Measurements from ENCODE around the gene SLC2A10.

Gene SLC2A10

DNA sequence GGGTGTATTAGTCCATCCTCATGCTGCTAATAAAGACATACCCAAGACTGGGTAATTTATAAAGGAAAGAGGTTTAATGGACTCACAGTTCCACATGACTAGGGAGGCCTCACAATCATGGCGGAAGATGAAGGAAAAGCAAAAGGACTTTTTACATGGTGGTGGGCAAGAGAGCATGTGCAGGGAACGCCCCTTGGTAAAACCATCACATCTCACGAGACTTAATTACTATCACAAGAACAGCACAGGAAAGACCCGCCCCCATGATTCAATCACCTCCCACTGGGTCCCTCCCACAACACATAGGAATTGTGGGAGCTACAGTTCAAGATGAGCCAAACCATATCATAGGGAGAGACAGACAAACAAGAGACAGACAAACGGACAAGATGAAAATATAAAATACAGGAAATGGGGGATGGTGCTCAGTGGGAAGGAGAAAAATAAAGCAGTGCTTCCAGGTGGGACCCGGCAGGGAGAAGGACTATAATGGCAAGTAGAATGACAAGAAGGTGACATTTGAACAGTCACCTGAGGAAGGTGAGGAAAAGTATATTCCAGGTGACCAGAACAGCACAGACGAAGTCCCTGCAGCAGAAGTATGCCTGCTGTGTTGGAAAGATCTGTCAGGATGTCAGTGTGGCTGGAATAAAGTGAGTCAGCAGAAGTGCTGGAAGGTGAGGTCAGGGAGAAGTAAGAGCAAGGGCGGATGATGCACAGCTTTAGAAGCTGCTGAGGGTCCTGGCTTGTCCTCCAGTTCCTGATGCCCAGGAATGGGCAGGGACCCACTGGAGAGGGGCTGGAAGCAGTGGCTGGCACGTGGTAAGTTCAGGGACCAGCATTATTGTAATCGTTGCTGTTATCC lies 61.1 kb downstream of the SLC2A10 start:
- H3K9me3 Mint-ChIP-seq = no peaks in the 10 kb centered on the region
- H3K27ac Mint-ChIP-seq = no peak overlapping the region

DNA sequence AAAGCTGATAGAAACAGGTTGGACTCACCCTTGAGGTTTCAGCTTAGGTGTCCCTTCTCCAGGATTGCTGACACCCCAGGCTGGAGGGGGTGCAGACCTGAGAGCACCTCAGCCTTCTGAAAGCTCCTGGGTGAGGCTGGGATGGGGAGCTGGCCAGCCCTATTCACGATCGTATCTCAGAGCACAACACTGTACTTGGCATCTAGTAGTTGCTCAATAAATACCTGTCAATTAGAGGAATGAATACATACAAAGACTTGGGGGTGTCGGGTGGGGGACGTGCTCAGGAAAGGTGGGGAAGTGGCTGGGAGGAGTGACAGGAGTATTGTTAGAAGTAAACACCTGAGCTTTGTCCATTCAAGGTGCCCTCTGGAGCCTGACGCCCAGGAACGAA lies 61.7 kb downstream of the SLC2A10 start:
- peaks cover 2 to 9% of the 10 kb centered on the region in 2 donors for H3K4me1 Mint-ChIP-seq
- no peaks in the 10 kb centered on the region for H3K9me3 Mint-ChIP-seq
- ATAC-seq (replicated peaks) (no peak), DNase-seq (no peak)
- H3K27me3 Mint-ChIP-seq = peaks cover 30 to 50% of the 10 kb centered on the region in 2 donors
- no peak overlapping the region for H3K4me3 Mint-ChIP-seq
- no peaks in the 10 kb centered on the region for H3K36me3 Mint-ChIP-seq
- H3K27ac Mint-ChIP-seq = no peak overlapping the region

More for the DNA sequence above, 61.1 kb downstream of the SLC2A10 start:
- Mint-ChIP-seq H3K36me3 (no peaks in the 10 kb centered on the region), H3K4me1 (peaks cover 2 to 9% of the 10 kb centered on the region in 2 donors), H3K27me3 (peaks cover 29 to 43% of the 10 kb centered on the region in 2 donors), H3K4me3 (no peak overlapping the region)
- DNase-seq = no peak
- no peak for ATAC-seq (replicated peaks)

DNA sequence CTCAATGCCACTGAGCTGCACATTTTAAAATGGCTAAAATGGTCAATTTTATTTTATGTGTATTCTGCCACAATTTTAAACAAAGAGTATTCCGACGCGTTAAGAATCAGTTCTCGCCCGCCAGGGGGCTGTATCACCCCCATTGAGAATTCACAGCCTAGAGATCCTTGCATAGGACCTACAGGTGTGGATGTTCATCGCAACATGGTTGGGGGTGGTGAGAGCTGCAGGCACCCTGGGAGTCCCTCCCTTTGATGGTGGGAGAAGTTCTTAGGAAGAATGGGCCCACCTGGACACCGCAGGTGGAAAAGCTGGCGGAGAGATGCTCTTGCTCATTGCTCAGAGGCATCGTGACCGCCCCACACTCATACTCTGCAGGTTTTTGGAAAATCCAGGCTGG lies 63.5 kb downstream of the SLC2A10 start:
- Mint-ChIP-seq H3K4me3 (no peak overlapping the region), H3K27ac (no peak overlapping the region), H3K36me3 (no peaks in the 10 kb centered on the region), H3K9me3 (no peaks in the 10 kb centered on the region), H3K4me1 (peaks cover 2 to 9% of the 10 kb centered on the region in 2 donors), H3K27me3 (peaks cover 43 to 57% of the 10 kb centered on the region in 2 donors)
- DNase-seq (no peak), ATAC-seq (replicated peaks) (no peak)

DNA sequence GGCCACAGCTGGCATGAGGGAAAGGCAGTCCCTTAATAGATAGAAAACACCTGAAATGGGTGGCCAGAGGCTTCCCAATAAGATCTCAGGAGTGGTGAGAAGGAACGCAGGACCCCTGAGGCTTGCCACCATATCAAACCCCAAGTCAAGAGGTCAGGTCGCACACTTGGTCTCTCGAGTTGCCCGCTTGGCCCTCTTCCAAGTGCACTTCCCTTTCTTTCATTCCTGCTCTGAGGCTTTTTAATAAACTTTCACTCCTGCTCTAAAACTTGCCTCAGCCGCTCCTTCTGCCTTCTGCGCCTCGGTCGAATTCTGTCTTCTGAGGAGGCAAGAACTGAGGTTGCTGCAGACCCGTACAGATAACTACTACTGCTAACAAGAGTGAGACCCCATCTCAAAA lies 64.2 kb downstream of the SLC2A10 start:
- DNase-seq = no peak
- ATAC-seq (replicated peaks) = no peak
- Mint-ChIP-seq H3K4me3 (no peak overlapping the region), H3K27me3 (peaks cover 38 to 54% of the 10 kb centered on the region in 2 donors), H3K27ac (no peak overlapping the region), H3K36me3 (no peaks in the 10 kb centered on the region), H3K4me1 (peaks cover 2 to 9% of the 10 kb centered on the region in 2 donors), H3K9me3 (no peaks in the 10 kb centered on the region)

DNA sequence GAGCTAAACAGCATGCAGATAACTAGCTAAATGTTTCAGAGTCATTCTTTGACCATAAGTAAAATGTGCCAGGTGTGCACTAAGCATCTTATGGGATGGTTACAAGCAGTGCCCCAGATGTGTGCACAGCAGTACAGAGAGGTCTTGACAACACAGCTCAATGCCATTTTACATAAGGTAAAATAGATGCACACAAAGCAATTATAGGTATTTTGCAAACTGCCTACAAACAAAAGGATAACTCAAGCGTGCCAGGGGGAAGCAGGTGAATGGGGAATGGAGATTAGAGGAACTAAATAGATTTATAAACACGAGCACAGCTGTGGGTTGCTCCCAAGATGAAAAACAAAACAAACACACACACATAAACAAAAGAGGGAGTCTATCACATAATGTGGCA lies 64.8 kb downstream of the SLC2A10 start:
- Mint-ChIP-seq H3K4me1 (peaks cover 2 to 9% of the 10 kb centered on the region in 2 donors), H3K4me3 (no peak overlapping the region), H3K9me3 (no peaks in the 10 kb centered on the region), H3K27me3 (peaks cover 36 to 49% of the 10 kb centered on the region in 2 donors), H3K27ac (no peak overlapping the region), H3K36me3 (no peaks in the 10 kb centered on the region)
- ATAC-seq (replicated peaks) (no peak), DNase-seq (no peak)

DNA sequence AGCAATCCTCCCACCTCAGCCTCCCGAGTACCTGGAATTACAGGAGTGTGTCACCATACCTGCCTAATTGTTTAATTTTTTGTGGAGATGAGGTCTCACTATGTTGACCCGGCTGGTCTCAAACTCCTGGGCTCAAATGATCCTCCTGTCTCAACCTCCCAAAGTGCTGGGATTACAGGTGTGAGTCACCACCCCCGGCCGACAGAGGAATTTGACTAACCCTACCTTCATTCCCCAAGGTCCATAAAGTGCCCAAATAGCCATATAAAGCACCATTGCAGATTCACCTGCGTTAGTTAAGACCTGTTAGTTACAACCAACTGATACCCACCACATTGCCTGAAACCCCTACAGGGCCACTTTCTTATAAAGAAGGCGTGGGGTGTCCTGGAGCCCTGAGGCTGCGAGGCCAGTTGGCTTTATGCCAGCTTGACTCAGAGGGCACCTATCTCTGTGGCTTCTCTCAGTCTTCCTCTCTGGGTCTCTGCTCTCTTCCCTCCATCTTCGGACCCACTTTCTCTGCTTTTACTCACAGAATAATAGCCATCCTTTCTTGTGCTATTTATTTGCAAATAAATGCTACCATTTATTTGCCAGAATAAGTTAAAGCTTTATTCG lies 65.6 kb downstream of the SLC2A10 start:
- H3K4me3 Mint-ChIP-seq = no peak overlapping the region
- DNase-seq = no peak
- peaks cover 39 to 48% of the 10 kb centered on the region in 2 donors for H3K27me3 Mint-ChIP-seq
- no peak overlapping the region for H3K27ac Mint-ChIP-seq
- peaks cover 2 to 9% of the 10 kb centered on the region in 2 donors for H3K4me1 Mint-ChIP-seq
- no peaks in the 10 kb centered on the region for H3K36me3 Mint-ChIP-seq
- no peak for ATAC-seq (replicated peaks)
- no peaks in the 10 kb centered on the region for H3K9me3 Mint-ChIP-seq

DNA sequence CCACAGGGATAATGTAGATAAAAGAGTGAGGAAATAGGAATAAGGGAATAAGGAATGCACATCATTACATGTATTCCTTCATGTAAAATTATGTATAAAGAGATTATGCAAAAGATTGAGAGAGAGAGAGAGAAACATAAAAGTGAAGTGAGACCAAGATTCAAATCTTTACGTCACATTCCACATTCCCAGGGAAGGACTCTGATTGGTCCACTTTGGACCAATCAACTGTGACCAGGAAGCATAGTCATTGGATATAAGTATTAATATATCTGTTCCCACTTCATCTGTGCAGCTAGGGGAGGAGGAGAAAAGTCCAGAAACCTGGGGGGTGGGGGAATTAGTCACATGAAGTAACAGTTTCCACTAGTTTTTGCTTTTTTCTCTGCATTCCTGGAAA lies 66.4 kb downstream of the SLC2A10 start:
- Mint-ChIP-seq H3K27me3 (peaks cover 33 to 42% of the 10 kb centered on the region in 2 donors), H3K4me3 (no peak overlapping the region), H3K36me3 (no peaks in the 10 kb centered on the region), H3K27ac (no peak overlapping the region), H3K9me3 (no peaks in the 10 kb centered on the region), H3K4me1 (peaks cover 2 to 9% of the 10 kb centered on the region in 2 donors)
- ATAC-seq (replicated peaks) = no peak
- DNase-seq = no peak

DNA sequence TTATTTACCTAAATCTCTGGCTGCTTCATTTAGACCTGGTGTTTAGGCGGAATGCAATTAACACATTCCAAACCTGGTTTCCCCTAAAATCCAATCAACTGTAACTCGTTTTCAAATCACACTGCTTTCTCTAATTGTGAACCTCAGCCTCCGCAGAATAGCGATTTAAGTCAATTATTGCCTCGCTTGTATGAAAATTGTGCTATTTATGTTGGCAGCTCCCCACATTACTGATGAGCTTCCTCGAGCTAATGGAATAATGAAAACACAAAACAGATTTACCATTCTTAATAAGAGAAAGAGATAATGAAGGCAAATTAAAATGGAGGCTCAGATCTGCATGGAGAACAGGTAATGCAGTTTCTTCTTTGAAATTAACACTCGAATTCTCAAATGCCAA lies 67.9 kb downstream of the SLC2A10 start:
- peaks cover 32 to 38% of the 10 kb centered on the region in 2 donors for H3K27me3 Mint-ChIP-seq
- H3K4me3 Mint-ChIP-seq = no peak overlapping the region
- no peaks in the 10 kb centered on the region for H3K9me3 Mint-ChIP-seq
- ATAC-seq (replicated peaks) (no peak), DNase-seq (no peak)
- no peak overlapping the region for H3K27ac Mint-ChIP-seq
- peaks cover 2 to 9% of the 10 kb centered on the region in 2 donors for H3K4me1 Mint-ChIP-seq
- no peaks in the 10 kb centered on the region for H3K36me3 Mint-ChIP-seq

DNA sequence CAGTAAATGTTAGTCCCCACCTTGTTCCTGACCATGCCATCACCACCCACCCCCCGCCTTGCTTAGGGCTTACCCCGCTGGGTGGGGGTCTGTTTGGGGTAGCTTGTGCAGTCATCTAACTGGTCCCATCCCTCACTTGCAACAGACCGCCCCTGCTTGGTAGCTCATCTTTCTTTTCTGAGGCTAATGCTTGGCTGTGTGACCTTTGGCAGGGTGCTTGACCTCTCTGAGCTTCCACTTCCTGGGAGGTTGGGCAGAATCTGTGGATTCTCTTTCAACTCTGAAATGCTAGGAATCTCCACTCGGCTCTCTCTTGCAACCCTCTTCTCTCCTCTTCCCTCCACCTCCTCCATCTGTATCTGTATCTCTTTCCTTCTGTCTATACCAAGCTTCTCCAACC lies 70.4 kb downstream of the SLC2A10 start:
- Mint-ChIP-seq H3K4me3 (no peak overlapping the region), H3K27ac (no peak overlapping the region), H3K36me3 (no peaks in the 10 kb centered on the region), H3K9me3 (no peaks in the 10 kb centered on the region), H3K27me3 (peaks cover 29 to 34% of the 10 kb centered on the region in 2 donors), H3K4me1 (no peaks in the 10 kb centered on the region)
- ATAC-seq (replicated peaks) = no peak
- no peak for DNase-seq

DNA sequence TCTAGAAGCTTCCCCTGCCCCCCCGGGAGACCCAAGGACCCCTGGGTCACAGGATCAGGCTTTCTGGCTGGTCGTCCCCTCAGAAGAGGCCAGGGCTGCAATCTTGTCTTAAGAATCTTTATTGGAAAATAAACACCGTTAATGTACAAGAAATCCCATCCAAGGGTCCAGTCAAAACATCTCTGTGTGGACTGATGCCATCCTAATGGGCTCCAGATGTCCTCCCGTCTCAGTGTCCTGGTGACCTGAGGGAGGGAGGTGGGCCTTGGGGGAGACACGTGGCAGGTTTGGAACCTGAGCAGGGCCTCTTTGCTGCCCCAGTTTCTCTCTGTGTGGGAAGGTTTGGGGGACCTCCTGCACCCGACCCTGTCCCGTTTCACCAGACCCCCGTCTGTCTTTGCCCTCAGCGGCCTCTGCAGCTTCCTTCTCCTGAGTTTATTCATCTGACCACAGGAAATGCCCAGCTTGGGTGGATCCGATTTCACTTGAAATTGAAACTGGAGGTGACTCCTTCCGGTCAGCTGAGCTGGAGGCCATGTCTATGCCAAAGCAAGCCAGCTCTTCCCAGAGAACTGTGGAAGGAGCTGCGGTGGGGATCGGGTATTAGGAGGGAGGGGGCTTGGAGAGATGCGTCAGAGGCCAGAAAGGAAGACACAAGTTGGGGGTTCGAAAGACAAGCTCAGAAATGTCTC lies 75.1 kb downstream of the SLC2A10 start:
- DNase-seq = no peak
- Mint-ChIP-seq H3K4me1 (no peaks in the 10 kb centered on the region), H3K27ac (no peak overlapping the region), H3K4me3 (no peak overlapping the region), H3K9me3 (no peaks in the 10 kb centered on the region), H3K36me3 (no peaks in the 10 kb centered on the region), H3K27me3 (peaks cover 17 to 31% of the 10 kb centered on the region in 2 donors)
- no peak for ATAC-seq (replicated peaks)
